HG03108 (cell line): Measurements from ENCODE around the gene CARS1.
"Not testable (repeated sequence)": the region's sequence is repeated elsewhere in the genome, so short reads cannot be mapped to it uniquely, and the experiment has no call there.

ENCODE experiments used
- ATAC-seq: cut with Tn5 transposase; IDR thresholded peaks from one replicate; pipeline ENCODE4 v1.9.1; 2021; ENCODE audit warnings: moderate library complexity; ENCODE audit not compliant: unreplicated experiment

CARS1 gene

GRCh38 chr11:3063876-3064275 is 6.7 kb upstream of the CARS1 start:
- ATAC-seq = not testable (repeated sequence)

DNA sequence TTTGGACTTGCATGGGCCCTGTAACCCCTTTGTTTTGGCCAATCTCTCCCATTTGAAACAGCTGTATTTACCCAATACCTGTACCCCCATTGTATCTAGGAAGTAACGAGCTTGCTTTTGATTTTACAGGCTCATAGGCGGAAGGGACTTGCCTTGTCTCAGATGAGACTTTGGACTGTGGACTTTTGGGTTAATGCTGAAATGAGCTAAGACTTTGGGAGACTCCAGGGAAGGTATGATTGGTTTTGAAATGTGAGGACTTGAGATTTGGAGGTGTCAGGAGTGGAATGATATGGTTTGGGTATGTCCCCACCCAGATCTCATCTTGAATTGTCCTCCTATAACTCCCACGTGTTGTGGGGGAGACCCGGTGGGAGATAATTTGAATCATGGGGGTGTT is 6.2 kb upstream of the CARS1 start:
- ATAC-seq = not testable (repeated sequence)

- ATAC-seq = no peak
Measured at GRCh38 chr11:3060436-3061025, 3.3 kb upstream of the CARS1 start.

DNA sequence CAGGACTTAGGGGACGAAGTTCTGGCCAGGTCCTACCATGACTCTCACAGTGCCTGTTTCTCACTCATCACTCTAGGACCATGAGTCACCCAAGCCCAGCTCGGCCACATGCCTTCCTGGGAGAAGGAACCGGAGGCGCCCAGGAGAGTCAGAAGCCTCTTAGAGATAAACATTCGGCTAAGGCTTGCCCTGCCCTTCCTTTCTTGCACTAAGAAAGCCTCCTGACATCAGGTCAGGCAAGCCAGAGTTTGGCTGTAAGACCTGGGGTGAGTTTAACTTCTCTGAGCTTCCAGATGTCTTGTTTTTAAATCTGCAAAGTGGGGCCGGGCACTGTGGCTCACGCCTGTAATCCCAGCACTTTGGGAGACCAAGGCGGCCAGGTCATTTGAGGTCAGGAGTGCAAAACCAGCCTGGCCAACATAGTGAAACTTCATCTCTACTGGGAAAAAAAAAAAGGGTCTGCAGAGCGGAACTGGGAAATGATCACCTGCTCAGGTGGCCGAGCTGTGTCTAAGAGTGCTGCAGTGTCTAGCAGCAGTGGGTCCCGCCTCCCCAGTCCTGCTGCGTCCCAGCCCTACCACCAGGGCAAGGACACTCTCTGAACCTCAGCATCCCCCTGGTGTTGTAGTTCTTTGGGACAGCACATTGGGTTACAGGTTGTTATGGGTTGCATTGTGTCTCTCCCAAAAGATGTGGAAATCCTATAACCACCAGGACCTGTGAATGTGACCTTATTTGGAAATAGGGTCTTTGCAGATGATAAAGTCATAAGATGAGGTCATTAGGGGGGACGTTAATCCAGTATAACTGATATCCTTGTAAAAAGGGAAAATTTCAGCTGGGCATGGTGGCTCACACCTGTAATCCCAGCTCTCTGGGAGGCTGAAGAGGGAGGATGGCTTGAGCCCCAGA is 1.8 kb upstream of the CARS1 start:
- ATAC-seq = no peak

GRCh38 chr11:3056296-3057068 is 741 bp downstream of the CARS1 start:
- no peak for ATAC-seq

DNA sequence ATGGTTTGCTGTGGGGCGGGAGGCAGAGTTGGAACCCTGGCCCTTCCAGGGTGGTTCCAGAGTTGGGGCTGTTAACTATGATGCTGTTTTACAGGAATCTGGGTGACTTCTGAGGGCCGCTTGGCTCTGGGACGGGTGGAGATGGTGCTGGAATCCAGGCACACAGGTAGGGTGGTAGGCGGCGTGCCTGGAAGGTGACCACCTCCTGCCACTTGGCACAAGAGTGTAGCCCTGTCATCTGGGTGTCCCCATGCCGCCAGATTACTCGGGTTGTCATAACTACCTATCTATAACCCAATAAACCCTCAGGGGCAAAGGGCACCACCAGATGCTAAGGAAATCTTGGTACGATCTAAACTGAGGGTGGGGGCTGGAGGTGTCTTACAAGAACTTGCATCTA is 1.3 kb downstream of the CARS1 start:
- ATAC-seq = no peak

DNA sequence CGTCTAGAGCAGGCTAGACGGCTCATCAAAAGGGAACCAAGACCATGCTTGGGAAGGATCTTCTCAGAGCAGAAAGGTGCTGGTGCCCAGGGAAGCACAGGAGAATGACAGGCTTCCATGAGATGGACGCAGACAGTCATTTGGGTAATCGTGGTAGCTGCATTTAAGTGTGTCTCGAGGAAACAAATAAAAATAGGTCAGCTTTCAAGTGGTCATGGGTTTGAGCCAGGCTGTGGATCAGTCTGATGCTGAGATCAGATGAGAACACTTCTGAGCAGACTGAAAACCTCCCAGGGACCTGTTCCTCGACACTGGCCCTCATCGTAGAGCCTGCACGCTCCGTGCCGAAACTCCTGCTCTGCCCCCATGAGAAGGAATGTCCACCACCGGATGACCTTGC is 4.7 kb downstream of the CARS1 start:
- ATAC-seq = no peak

GRCh38 chr11:3052109-3052479 is 5.1 kb downstream of the CARS1 start:
- no peak for ATAC-seq

DNA sequence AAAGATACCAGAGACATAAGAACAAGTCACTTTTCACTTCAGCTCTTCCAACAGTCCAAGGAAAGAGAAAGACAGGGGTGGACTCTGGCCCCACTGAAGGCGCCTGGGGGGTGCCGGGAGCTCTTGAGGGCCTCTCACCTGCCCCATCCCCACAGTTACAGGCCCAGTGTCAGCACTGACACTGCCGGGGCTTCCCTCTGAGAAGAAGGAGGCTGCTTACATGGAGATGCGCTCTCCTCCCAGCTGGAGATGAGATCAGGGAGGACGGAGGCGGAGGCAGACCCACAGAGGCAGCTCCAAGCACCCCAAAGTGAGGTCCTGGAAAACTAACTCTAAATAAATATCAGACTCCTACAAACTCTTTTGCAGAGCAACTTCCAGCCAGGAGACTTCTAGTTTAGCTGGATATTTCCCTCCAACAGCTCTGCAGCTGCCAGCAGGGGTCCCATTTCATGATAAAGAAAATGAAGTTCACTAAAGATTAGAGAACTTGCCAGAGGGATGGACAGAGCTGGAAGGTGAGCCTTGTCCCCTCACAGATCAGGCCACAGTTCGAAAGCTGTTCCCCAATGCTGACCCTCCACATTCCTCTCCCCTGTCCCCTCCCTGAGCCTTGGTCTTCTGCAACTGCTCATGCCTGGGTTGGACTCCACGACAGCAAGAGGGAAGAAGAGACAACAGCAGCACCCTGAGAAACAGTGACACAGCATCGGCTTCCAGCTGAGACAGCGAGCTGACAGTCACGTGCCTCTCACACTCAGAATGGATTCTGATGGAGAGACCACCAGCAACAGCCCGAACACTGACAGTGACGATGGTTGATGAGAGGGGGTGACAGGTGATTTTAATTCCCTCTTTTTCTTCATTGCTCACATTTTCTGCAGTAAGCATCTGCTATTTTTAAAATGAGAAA is 5.8 kb downstream of the CARS1 start:
- no peak for ATAC-seq

GRCh38 chr11:3050386-3051195 is 6.6 kb downstream of the CARS1 start:
- no peak for ATAC-seq

- peak; percentile 93 for ATAC-seq
Measured at GRCh38 chr11:3049430-3050243, 7.6 kb downstream of the CARS1 start.

DNA sequence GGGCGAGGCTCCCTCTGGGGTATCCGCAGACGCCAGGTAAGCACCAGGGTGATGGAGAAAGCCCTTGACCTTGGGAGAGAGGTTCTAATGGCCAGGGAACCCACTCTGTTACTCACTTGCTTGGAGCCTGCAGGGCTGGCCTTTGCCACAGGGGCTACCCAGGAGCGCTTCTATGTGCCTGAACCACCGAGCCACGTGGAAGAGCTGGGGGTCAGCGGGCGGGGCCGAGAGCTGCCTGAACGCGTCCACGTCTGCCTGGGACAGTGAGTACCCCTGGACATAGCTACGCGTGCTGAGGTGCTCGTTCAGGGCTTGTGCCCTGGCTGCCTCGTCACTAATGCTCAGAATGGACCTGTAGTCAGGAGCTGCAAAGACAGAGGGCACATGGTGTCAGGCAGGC is 9.6 kb downstream of the CARS1 start:
- ATAC-seq = no peak

DNA sequence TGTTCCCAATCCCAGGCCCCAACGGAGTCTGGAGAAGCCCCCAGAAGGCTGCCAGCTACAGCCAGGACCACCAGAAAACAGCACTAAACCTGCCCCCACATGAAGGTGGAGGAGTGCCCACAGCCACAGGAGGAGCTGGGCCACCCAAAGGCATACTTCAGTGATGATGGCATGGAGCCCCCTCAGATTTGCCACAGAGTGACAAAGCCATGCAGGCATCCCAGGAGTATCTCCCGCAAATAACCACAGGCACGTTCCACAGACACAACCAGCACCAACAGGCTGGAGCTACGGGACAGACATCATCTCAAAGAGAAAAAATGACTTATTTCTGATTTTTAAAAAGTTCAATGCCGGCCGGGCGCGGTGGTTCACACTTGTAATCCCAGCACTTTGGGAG is 10.6 kb downstream of the CARS1 start:
- ATAC-seq = no peak

DNA sequence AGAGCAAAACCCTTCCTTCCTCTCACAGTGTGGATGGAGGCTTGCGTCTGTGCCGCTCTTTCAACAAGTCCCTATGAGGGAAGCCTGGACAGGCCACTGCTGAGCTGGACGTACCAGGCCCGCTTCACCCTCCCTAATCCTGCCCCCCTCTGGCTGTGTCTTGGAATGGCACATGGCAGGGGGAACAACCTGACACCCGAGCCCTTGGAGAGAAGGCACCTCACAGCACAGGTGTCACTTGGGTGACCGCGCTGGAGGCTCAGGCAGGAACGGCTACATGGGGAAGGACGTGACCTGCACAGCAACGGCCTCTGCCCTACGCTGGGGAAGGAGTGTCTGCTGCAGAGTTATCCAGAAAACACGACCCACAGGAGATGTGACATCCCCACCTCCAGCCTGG is 11.0 kb downstream of the CARS1 start:
- no peak for ATAC-seq

- ATAC-seq = no peak
Measured at GRCh38 chr11:3044915-3045314, 12.3 kb downstream of the CARS1 start.

DNA sequence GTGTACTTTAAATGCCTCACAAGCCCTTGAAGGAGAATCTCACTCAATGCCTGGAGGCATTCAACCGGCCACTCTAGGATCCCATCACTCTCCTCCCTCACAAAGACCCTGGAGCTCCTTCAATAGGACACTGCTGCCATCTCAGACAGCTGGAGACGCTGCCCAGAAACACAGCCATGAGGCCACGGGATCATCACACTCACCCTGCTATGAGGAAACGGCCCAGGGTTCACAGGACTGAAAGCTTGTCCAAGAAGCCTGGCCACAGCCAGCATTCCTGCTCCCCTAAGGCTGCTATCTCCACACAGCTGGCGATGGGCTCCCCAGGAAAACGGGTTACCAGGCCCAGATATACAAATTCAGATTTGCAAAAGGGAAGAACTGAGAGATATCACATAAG is 13.2 kb downstream of the CARS1 start:
- ATAC-seq = no peak

DNA sequence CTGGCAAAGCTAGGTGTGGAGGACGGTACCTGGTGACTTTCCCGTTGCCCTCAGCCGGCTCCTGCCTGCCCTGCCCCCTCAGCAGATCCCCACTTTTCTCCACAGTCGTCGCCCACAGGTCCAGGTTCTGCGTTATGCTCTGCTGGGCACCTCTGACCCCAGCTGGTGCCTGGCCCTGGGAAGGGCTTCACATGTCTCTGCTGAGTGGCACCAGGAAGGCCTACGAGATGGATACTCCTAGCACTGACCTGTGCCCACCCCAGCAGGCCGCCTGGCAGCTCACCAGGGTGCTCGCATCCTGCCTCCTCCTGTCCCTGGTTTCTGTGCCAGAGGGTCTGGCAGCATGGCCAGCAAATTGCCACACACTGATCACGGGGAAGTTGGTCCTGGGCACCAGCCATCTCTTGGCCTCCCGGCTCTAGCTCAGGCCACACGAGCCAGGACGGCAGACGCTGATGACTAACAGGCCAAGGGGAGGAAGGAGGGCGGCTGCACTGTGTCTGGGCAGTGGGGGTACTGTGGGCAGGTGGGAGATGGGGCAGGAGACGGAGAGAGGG is 13.8 kb downstream of the CARS1 start:
- ATAC-seq = no peak

GRCh38 chr11:3042496-3043314 is 14.5 kb downstream of the CARS1 start:
- no peak for ATAC-seq
